Right lobe of liver (tissue), 4 donors: ENCODE data around the gene LSM2.

Experiments
- CTCF ChIP-seq, 4 donors: fragments of 200-600 bp in 3 of 4; fragments of 450-650 bp in 1 of 4; IDR thresholded peaks; one replicate each; pipeline versions ENCODE4 v1.5.1 to v1.8.0; 2016 to 2022; ENCODE audit warnings: antibody characterized with exemption in 4 of 4, mild to moderate bottlenecking in 2 of 4
- POLR2A ChIP-seq: fragments of 450-650 bp; IDR thresholded peaks from one replicate; pipeline ENCODE4 v1.6.1; 2017; ENCODE audit warnings: antibody characterized with exemption, mild to moderate bottlenecking
- donor health status: DM: no; HTN: no; CAD: no.
- donor health status: DM: no; HTN: no; CAD: no.
- donor health status: DM: no; HTN: yes; CAD: no.

- no peak for TF ChIP-seq CTCF (IDR thresholded peaks at IDR 0.05)
- no peak for TF ChIP-seq POLR2A
These were observed 48.5 kb downstream of the LSM2 start for GRCh38 chr6:31758281-31758680.
